Muscle layer of colon (tissue), 2 donors: ENCODE measurements around the gene TOMM70.

Source experiments
- H3K27ac ChIP-seq: one replicate; pipeline ENCODE4 v1.7.0; 2013; ENCODE audit warnings: low read depth, mild to moderate bottlenecking, low read length, moderate library complexity
- H3K27me3 ChIP-seq, 2 donors: one replicate each; pipeline ENCODE4 v1.7.0; 2013; ENCODE audit warnings: low read length in 2 of 2, mild to moderate bottlenecking in 2 of 2; ENCODE audit not compliant: insufficient read depth in 2 of 2, control insufficient read depth in 1 of 2
- H3K36me3 ChIP-seq: one replicate; pipeline ENCODE4 v1.7.0; 2013; ENCODE audit warnings: mild to moderate bottlenecking, low read length; ENCODE audit not compliant: insufficient read depth
- H3K4me1 ChIP-seq: one replicate; pipeline ENCODE4 v1.7.0; 2013; ENCODE audit warnings: mild to moderate bottlenecking, low read length; ENCODE audit not compliant: insufficient read depth
- H3K4me3 ChIP-seq, 2 donors: one replicate each; pipeline ENCODE4 v1.7.0; 2013; ENCODE audit warnings: low read length in 2 of 2, low read depth in 1 of 2, mild to moderate bottlenecking in 1 of 2, moderate library complexity in 1 of 2
- H3K9ac ChIP-seq: one replicate; pipeline ENCODE4 v1.7.0; 2013; ENCODE audit warnings: low read length
- H3K9me3 ChIP-seq: one replicate; pipeline ENCODE4 v1.7.0; 2013; ENCODE audit warnings: mild to moderate bottlenecking, low read length
- donor health status: abdominal sarcoma.
- donor health status: Adenocarcinoma of cecum.

Gene TOMM70

GRCh38 chr3:100426067-100426682 lies 25.3 kb upstream of the TOMM70 start:
- Histone ChIP-seq H3K9me3 (no peaks in the 10 kb centered on the region), H3K4me3 (no peak overlapping the region), H3K27ac (no peak overlapping the region)

GRCh38 chr3:100425316-100425715 lies 24.4 kb upstream of the TOMM70 start:
- H3K36me3 ChIP-seq, result no peaks in the 10 kb centered on the region
- no peaks in the 10 kb centered on the region for H3K9me3 ChIP-seq
- H3K9ac ChIP-seq, result no peak overlapping the region
- H3K27me3 ChIP-seq, result no peaks in the 10 kb centered on the region
- H3K4me1 ChIP-seq, result no peaks in the 10 kb centered on the region
- H3K27ac ChIP-seq, result no peak overlapping the region
- H3K4me3 ChIP-seq, result no peak overlapping the region

More at GRCh38 chr3:100426067-100426682, 25.3 kb upstream of the TOMM70 start:
- Histone ChIP-seq H3K36me3 (no peaks in the 10 kb centered on the region), H3K27me3 (no peaks in the 10 kb centered on the region), H3K9ac (no peak overlapping the region), H3K4me1 (no peaks in the 10 kb centered on the region)

GRCh38 chr3:100424261-100424660 lies 23.4 kb upstream of the TOMM70 start:
- H3K27ac ChIP-seq, result no peak overlapping the region
- H3K4me1 ChIP-seq, result no peaks in the 10 kb centered on the region
- H3K9ac ChIP-seq, result no peak overlapping the region
- no peak overlapping the region for H3K4me3 ChIP-seq
- H3K36me3 ChIP-seq, result no peaks in the 10 kb centered on the region
- no peaks in the 10 kb centered on the region for H3K9me3 ChIP-seq
- H3K27me3 ChIP-seq, result no peaks in the 10 kb centered on the region

GRCh38 chr3:100423611-100424010 lies 22.7 kb upstream of the TOMM70 start:
- H3K4me1 ChIP-seq, result no peaks in the 10 kb centered on the region
- no peaks in the 10 kb centered on the region for H3K36me3 ChIP-seq
- H3K27ac ChIP-seq, result no peak overlapping the region
- no peaks in the 10 kb centered on the region for H3K9me3 ChIP-seq
- no peak overlapping the region for H3K9ac ChIP-seq
- no peak overlapping the region for H3K4me3 ChIP-seq
- no peaks in the 10 kb centered on the region for H3K27me3 ChIP-seq

GRCh38 chr3:100420885-100421284 lies 20.0 kb upstream of the TOMM70 start:
- no peaks in the 10 kb centered on the region for H3K9me3 ChIP-seq
- no peaks in the 10 kb centered on the region for H3K4me1 ChIP-seq
- no peak overlapping the region for H3K27ac ChIP-seq
- no peaks in the 10 kb centered on the region for H3K36me3 ChIP-seq
- no peak overlapping the region for H3K9ac ChIP-seq
- H3K4me3 ChIP-seq, result no peak overlapping the region
- H3K27me3 ChIP-seq, result no peaks in the 10 kb centered on the region

GRCh38 chr3:100419406-100419805 lies 18.5 kb upstream of the TOMM70 start:
- Histone ChIP-seq H3K4me1 (no peaks in the 10 kb centered on the region), H3K4me3 (no peak overlapping the region), H3K9ac (no peak overlapping the region), H3K27ac (no peak overlapping the region), H3K9me3 (no peaks in the 10 kb centered on the region), H3K27me3 (no peaks in the 10 kb centered on the region), H3K36me3 (no peaks in the 10 kb centered on the region)

- Histone ChIP-seq H3K27ac (no peak overlapping the region), H3K4me1 (no peaks in the 10 kb centered on the region), H3K36me3 (no peaks in the 10 kb centered on the region), H3K27me3 (no peaks in the 10 kb centered on the region), H3K9ac (no peak overlapping the region), H3K4me3 (no peak overlapping the region), H3K9me3 (no peaks in the 10 kb centered on the region)
Measured at GRCh38 chr3:100416863-100417262, 16.0 kb upstream of the TOMM70 start.

GRCh38 chr3:100416176-100416575 lies 15.3 kb upstream of the TOMM70 start:
- no peaks in the 10 kb centered on the region for H3K4me1 ChIP-seq
- H3K4me3 ChIP-seq, result no peak overlapping the region
- H3K27ac ChIP-seq, result no peak overlapping the region
- H3K27me3 ChIP-seq, result no peaks in the 10 kb centered on the region
- no peaks in the 10 kb centered on the region for H3K9me3 ChIP-seq
- H3K36me3 ChIP-seq, result no peaks in the 10 kb centered on the region
- H3K9ac ChIP-seq, result no peak overlapping the region

GRCh38 chr3:100413613-100414012 lies 12.7 kb upstream of the TOMM70 start:
- Histone ChIP-seq H3K9me3 (no peaks in the 10 kb centered on the region), H3K4me3 (no peak overlapping the region), H3K36me3 (no peaks in the 10 kb centered on the region), H3K9ac (no peak overlapping the region), H3K27ac (no peak overlapping the region), H3K27me3 (no peaks in the 10 kb centered on the region), H3K4me1 (no peaks in the 10 kb centered on the region)

- Histone ChIP-seq H3K27me3 (no peaks in the 10 kb centered on the region), H3K9me3 (no peaks in the 10 kb centered on the region), H3K36me3 (no peaks in the 10 kb centered on the region), H3K9ac (no peak overlapping the region), H3K4me1 (no peaks in the 10 kb centered on the region), H3K27ac (no peak overlapping the region), H3K4me3 (no peak overlapping the region)
Measured at GRCh38 chr3:100412912-100413590, 12.2 kb upstream of the TOMM70 start.

- H3K4me3 ChIP-seq, result no peak overlapping the region
- H3K36me3 ChIP-seq, result no peaks in the 10 kb centered on the region
- no peak overlapping the region for H3K9ac ChIP-seq
- no peaks in the 10 kb centered on the region for H3K9me3 ChIP-seq
- H3K27ac ChIP-seq, result no peak overlapping the region
- no peaks in the 10 kb centered on the region for H3K4me1 ChIP-seq
- H3K27me3 ChIP-seq, result no peaks in the 10 kb centered on the region
Measured at GRCh38 chr3:100411091-100411982, 10.4 kb upstream of the TOMM70 start.
